SK-N-SH treated with all-trans-retinoic acid at 6 μM for 48 hours (cell line): ENCODE data around the gene AKT2.

Source experiments
- ATAC-seq: fragments of 200-7000 bp; cut with Tn5 transposase; 3 replicates; pipeline ENCODE4 v1.9.1; 2020; ENCODE audit warnings: mild to moderate bottlenecking, moderate library complexity
- ARNTL ChIP-seq: fragments of 450-650 bp; formaldehyde crosslinking; IDR thresholded peaks from 2 replicates; pipeline ENCODE4 v1.5.0; 2020; ENCODE audit warnings: low read depth, mild to moderate bottlenecking, moderate library complexity, borderline replicate concordance
- BACH2 ChIP-seq: fragments of 250-450 bp; sonication (Bioruptor Pico); IDR thresholded peaks from 2 replicates; pipeline ENCODE4 v1.9.0; 2021; ENCODE audit warnings: mild to moderate bottlenecking, borderline replicate concordance
- CSDC2 ChIP-seq: fragments of 250-450 bp; sonication (Bioruptor Pico); IDR thresholded peaks from 2 replicates; pipeline ENCODE4 v1.5.0; 2020; ENCODE audit warnings: mild to moderate bottlenecking, moderate library complexity
- ESRRG ChIP-seq: fragments of 250-450 bp; sonication (Bioruptor Pico); IDR thresholded peaks from 2 replicates; pipeline ENCODE4 v1.6.1; 2021; ENCODE audit warnings: mild to moderate bottlenecking
- ISL1 ChIP-seq: fragments of 250-450 bp; sonication (Bioruptor Pico); IDR thresholded peaks from 2 replicates; pipeline ENCODE4 v2.1.2; 2022; ENCODE audit warnings: mild to moderate bottlenecking, moderate library complexity
- OSR1 ChIP-seq: fragments of 250-450 bp; sonication (Bioruptor Pico); IDR thresholded peaks from 2 replicates; pipeline ENCODE4 v1.8.0; 2022; ENCODE audit warnings: moderate library complexity, mild to moderate bottlenecking, inconsistent platforms
- PATZ1 ChIP-seq: fragments of 250-450 bp; sonication (Bioruptor Pico); IDR thresholded peaks from 2 replicates; pipeline ENCODE4 v1.8.0; 2020; ENCODE audit warnings: mild to moderate bottlenecking, moderate library complexity, borderline replicate concordance
- PPARA ChIP-seq: fragments of 250-450 bp; sonication (Bioruptor Pico); IDR thresholded peaks from 2 replicates; pipeline ENCODE4 v1.5.0; 2020; ENCODE audit warnings: mild to moderate bottlenecking, borderline replicate concordance
- TCF4 ChIP-seq: fragments of 250-450 bp; sonication (Bioruptor Pico); IDR thresholded peaks from 2 replicates; pipeline ENCODE4 v1.8.0; 2021; ENCODE audit warnings: mild to moderate bottlenecking, moderate library complexity, borderline replicate concordance
- TOX ChIP-seq: fragments of 250-450 bp; sonication (Bioruptor Pico); IDR thresholded peaks from 2 replicates; pipeline ENCODE4 v1.8.0; 2021; ENCODE audit warnings: mild to moderate bottlenecking, moderate library complexity, borderline replicate concordance
- ZC3H10 ChIP-seq: fragments of 250-450 bp; sonication (Bioruptor Pico); IDR thresholded peaks from 2 replicates; pipeline ENCODE4 v1.5.1; 2021; ENCODE audit warnings: mild to moderate bottlenecking, moderate library complexity
- ZFP3 ChIP-seq: fragments of 250-450 bp; sonication (Bioruptor Pico); IDR thresholded peaks from 2 replicates; pipeline ENCODE4 v1.5.0; 2020; ENCODE audit warnings: mild to moderate bottlenecking, moderate library complexity
- ZFP30 ChIP-seq: fragments of 450-650 bp; formaldehyde crosslinking; IDR thresholded peaks from 2 replicates; pipeline ENCODE4 v1.5.0; 2022; ENCODE audit warnings: mild to moderate bottlenecking, moderate library complexity
- ZNF565 ChIP-seq: fragments of 450-650 bp; formaldehyde crosslinking; conservative IDR thresholded peaks from 2 replicates; pipeline ENCODE4 v1.5.0; 2020; ENCODE audit warnings: low read depth, mild to moderate bottlenecking, moderate library complexity
- ZNF70 ChIP-seq: fragments of 450-650 bp; formaldehyde crosslinking; IDR thresholded peaks from 2 replicates; pipeline ENCODE4 v1.5.0; 2020; ENCODE audit warnings: mild to moderate bottlenecking, moderate library complexity
- ZNF8 ChIP-seq: fragments of 450-650 bp; formaldehyde crosslinking; IDR thresholded peaks from 2 replicates; pipeline ENCODE4 v1.5.0; 2020; ENCODE audit warnings: mild to moderate bottlenecking, moderate library complexity
- TF ChIP-seq, protein P1 (sequence below): fragments of 250-450 bp; sonication (Bioruptor Pico); IDR thresholded peaks from 2 replicates; pipeline ENCODE4 v1.5.0; 2020; ENCODE audit warnings: mild to moderate bottlenecking, moderate library complexity
- TF ChIP-seq, protein P2 (sequence below): fragments of 250-450 bp; sonication (Bioruptor Pico); IDR thresholded peaks from 2 replicates; pipeline ENCODE4 v1.8.0; 2021; ENCODE audit warnings: low read depth, mild to moderate bottlenecking, moderate library complexity, borderline replicate concordance
- TF ChIP-seq, protein P3 (sequence below): fragments of 250-450 bp; sonication (Bioruptor Pico); IDR thresholded peaks from 2 replicates; pipeline ENCODE4 v1.5.1; 2020; ENCODE audit warnings: low read depth, mild to moderate bottlenecking, moderate library complexity

The AKT2 gene

GRCh38 chr19:40266912-40267600, 18.1 kb downstream of the AKT2 start:
- ATAC-seq = no peak

GRCh38 chr19:40266119-40266518, 19.0 kb downstream of the AKT2 start:
- no peak for ATAC-seq
- TF ChIP-seq CSDC2 (CRISPR knock-in tag) (no peak), ZFP3 (CRISPR knock-in tag) (no peak), OSR1 (CRISPR knock-in tag) (no peak), BACH2 (CRISPR knock-in tag) (no peak), PATZ1 (CRISPR knock-in tag) (no peak), ZC3H10 (CRISPR knock-in tag) (no peak), TCF4 (CRISPR knock-in tag) (no peak), ZNF8 (CRISPR knock-in tag) (no peak), ZNF565 (CRISPR knock-in tag) (no peak), ZNF70 (CRISPR knock-in tag) (no peak), ZFP30 (CRISPR knock-in tag) (no peak), ARNTL (CRISPR knock-in tag) (no peak), ISL1 (CRISPR knock-in tag) (no peak), ESRRG (CRISPR knock-in tag) (no peak)
- TF ChIP-seq, protein P1, sequence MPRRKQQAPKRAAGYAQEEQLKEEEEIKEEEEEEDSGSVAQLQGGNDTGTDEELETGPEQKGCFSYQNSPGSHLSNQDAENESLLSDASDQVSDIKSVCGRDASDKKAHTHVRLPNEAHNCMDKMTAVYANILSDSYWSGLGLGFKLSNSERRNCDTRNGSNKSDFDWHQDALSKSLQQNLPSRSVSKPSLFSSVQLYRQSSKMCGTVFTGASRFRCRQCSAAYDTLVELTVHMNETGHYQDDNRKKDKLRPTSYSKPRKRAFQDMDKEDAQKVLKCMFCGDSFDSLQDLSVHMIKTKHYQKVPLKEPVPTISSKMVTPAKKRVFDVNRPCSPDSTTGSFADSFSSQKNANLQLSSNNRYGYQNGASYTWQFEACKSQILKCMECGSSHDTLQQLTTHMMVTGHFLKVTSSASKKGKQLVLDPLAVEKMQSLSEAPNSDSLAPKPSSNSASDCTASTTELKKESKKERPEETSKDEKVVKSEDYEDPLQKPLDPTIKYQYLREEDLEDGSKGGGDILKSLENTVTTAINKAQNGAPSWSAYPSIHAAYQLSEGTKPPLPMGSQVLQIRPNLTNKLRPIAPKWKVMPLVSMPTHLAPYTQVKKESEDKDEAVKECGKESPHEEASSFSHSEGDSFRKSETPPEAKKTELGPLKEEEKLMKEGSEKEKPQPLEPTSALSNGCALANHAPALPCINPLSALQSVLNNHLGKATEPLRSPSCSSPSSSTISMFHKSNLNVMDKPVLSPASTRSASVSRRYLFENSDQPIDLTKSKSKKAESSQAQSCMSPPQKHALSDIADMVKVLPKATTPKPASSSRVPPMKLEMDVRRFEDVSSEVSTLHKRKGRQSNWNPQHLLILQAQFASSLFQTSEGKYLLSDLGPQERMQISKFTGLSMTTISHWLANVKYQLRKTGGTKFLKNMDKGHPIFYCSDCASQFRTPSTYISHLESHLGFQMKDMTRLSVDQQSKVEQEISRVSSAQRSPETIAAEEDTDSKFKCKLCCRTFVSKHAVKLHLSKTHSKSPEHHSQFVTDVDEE = no peak
- TF ChIP-seq, protein P2, sequence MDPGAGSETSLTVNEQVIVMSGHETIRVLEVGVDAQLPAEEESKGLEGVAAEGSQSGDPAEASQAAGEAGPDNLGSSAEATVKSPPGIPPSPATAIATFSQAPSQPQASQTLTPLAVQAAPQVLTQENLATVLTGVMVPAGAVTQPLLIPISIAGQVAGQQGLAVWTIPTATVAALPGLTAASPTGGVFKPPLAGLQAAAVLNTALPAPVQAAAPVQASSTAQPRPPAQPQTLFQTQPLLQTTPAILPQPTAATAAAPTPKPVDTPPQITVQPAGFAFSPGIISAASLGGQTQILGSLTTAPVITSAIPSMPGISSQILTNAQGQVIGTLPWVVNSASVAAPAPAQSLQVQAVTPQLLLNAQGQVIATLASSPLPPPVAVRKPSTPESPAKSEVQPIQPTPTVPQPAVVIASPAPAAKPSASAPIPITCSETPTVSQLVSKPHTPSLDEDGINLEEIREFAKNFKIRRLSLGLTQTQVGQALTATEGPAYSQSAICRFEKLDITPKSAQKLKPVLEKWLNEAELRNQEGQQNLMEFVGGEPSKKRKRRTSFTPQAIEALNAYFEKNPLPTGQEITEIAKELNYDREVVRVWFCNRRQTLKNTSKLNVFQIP = no peak
- TF ChIP-seq, protein P3, sequence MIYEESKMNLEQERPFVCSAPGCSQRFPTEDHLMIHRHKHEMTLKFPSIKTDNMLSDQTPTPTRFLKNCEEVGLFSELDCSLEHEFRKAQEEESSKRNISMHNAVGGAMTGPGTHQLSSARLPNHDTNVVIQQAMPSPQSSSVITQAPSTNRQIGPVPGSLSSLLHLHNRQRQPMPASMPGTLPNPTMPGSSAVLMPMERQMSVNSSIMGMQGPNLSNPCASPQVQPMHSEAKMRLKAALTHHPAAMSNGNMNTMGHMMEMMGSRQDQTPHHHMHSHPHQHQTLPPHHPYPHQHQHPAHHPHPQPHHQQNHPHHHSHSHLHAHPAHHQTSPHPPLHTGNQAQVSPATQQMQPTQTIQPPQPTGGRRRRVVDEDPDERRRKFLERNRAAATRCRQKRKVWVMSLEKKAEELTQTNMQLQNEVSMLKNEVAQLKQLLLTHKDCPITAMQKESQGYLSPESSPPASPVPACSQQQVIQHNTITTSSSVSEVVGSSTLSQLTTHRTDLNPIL (CRISPR knock-in tag) = no peak

More at GRCh38 chr19:40266912-40267600, 18.1 kb downstream of the AKT2 start:
- TF ChIP-seq, protein P1 = no peak
- no peak for TF ChIP-seq ZC3H10 (CRISPR knock-in tag)
- no peak for TF ChIP-seq TOX (CRISPR knock-in tag)
- TF ChIP-seq ZNF70 (CRISPR knock-in tag) = no peak
- no peak for TF ChIP-seq ZNF565 (CRISPR knock-in tag)
- no peak for TF ChIP-seq BACH2 (CRISPR knock-in tag)
- no peak for TF ChIP-seq ZFP30 (CRISPR knock-in tag)
- no peak for TF ChIP-seq OSR1 (CRISPR knock-in tag)
- no peak for TF ChIP-seq PPARA (CRISPR knock-in tag)
- no peak for TF ChIP-seq CSDC2 (CRISPR knock-in tag)
